ENCODE results near the gene BMP8B.
"Not testable (repeated sequence)": the region's sequence is repeated elsewhere in the genome, so short reads cannot be mapped to it uniquely, and the experiment has no call there.

Gene BMP8B

DNA sequence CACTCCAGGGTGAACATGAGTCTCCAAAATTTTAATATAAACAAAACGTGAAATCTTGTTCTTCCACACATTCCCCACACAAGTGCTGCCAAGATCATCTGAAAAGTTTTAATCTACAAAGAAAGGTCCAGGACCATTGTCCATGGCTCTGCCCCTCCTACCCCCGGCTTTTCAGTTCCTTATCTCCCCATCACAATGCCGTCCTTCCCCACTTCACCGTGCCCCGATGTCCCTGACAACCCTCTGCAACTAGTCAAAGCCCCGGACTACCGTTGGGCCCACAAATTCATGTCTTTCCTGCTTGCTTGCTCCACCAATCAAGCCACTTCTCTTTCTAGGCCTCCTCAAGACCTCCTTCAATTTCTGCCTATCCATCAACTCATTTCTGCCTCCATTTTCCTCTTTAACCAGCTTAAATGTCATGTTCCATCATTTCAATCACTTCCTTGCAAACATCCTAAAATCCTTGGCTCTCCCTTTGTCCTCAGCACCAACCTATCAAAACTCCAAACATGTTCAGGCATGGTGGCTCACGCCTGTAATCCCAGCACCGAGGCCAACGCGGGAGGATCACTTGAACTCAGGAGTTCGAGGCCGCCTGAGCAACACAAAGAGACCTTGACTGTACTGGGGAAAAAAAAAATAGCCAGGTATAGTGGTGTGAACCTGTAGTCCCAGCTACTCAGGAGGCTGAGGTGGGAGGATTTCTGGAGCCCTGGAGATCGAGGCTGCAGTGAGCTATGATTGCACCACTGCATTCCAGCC, 14.0 kb upstream of the BMP8B start:
- Histone ChIP-seq H3K36me3 (ENCODE audit: control insufficient read depth, insufficient read depth, low read length) (no peaks in the 10 kb centered on the region), H3K4me3 (replicated peaks; ENCODE audit: low read depth, low read length) (no peak overlapping the region), H3K27me3 (replicated peaks; ENCODE audit: control insufficient read depth, insufficient read depth, low read length) (no peaks in the 10 kb centered on the region)
- no peak for TF ChIP-seq CTCF (IDR thresholded peaks at IDR 0.05; ENCODE audit: insufficient read depth, low read length, poor library complexity, severe bottlenecking)
- DNase-seq (ENCODE audit: extremely low read depth, insufficient read length), result no peak

GRCh38 chr1:39800471-39800835, 11.8 kb upstream of the BMP8B start:
- DNase-seq (ENCODE audit: extremely low read depth, insufficient read length), result no peak
- H3K27me3 ChIP-seq (replicated peaks; ENCODE audit: control insufficient read depth, insufficient read depth, low read length), result no peaks in the 10 kb centered on the region
- no peak for TF ChIP-seq CTCF (IDR thresholded peaks at IDR 0.05; ENCODE audit: insufficient read depth, low read length, poor library complexity, severe bottlenecking)
- H3K36me3 ChIP-seq (ENCODE audit: control insufficient read depth, insufficient read depth, low read length), result no peaks in the 10 kb centered on the region
- no peak overlapping the region for H3K4me3 ChIP-seq (replicated peaks; ENCODE audit: low read depth, low read length)

GRCh38 chr1:39799770-39800470, 11.3 kb upstream of the BMP8B start:
- DNase-seq (ENCODE audit: extremely low read depth, insufficient read length), result peak; percentile 74
- TF ChIP-seq CTCF (IDR thresholded peaks at IDR 0.05; ENCODE audit: insufficient read depth, low read length, poor library complexity, severe bottlenecking), result peak; percentile 85
- Histone ChIP-seq H3K36me3 (ENCODE audit: control insufficient read depth, insufficient read depth, low read length) (no peaks in the 10 kb centered on the region), H3K27me3 (replicated peaks; ENCODE audit: control insufficient read depth, insufficient read depth, low read length) (no peaks in the 10 kb centered on the region), H3K4me3 (replicated peaks; ENCODE audit: low read depth, low read length) (peak overlapping the region; percentile 41)

DNA sequence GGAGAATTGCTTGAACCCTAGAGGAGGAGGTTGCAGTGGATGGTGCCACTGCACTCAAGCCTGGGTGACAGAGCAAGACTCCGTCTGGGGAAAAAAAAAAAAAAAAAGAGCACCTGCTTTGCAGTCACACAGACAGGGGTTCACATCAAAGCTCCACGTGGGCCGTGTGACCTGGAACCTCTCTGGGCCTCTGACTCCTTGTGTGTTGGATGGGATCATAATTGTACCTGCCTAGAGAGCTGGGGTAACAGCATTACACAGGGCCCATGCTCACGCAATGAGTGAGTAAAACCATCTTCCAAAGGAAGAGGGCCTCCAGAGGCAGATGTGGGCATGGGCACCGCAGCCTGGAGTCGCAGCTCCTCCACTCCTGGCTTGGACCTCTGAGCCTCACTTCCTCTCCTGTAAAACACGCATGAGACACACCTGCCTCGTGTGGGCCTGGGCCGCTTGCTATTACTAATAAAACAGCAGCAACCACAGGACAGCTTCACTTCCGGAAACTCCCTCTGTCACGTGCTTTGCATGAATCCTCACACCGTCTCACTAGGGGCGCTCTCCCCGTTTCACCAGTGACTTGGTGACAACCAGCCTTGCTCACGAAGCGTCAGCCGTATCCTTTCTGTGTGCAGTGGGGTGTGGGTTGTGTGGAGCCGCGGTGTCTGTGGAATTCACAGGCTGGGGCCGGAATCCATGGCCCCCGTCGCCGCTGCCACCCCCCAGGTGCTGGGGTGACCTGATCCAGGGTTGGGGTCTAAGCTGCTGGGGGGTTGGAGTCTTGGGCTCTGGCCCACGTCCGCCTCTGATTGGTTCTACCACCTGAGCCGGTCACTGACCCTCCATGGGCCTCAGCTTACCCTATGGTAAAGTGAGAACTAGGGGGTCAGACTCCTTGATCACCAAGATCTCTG, 10.4 kb upstream of the BMP8B start:
- peak overlapping the region; percentile 41 for H3K4me3 ChIP-seq (replicated peaks; ENCODE audit: low read depth, low read length)
- DNase-seq (ENCODE audit: extremely low read depth, insufficient read length), result peak; percentile 86
- not testable (repeated sequence) for H3K27me3 ChIP-seq (replicated peaks; ENCODE audit: control insufficient read depth, insufficient read depth, low read length); H3K36me3 ChIP-seq (ENCODE audit: control insufficient read depth, insufficient read depth, low read length)
- TF ChIP-seq CTCF (IDR thresholded peaks at IDR 0.05; ENCODE audit: insufficient read depth, low read length, poor library complexity, severe bottlenecking), result peak; percentile 62

- H3K4me3 ChIP-seq (replicated peaks; ENCODE audit: low read depth, low read length), result no peak overlapping the region
- no peak for DNase-seq (ENCODE audit: extremely low read depth, insufficient read length)
- H3K27me3 ChIP-seq (replicated peaks; ENCODE audit: control insufficient read depth, insufficient read depth, low read length), result no peaks in the 10 kb centered on the region
- TF ChIP-seq CTCF (IDR thresholded peaks at IDR 0.05; ENCODE audit: insufficient read depth, low read length, poor library complexity, severe bottlenecking), result no peak
- no peaks in the 10 kb centered on the region for H3K36me3 ChIP-seq (ENCODE audit: control insufficient read depth, insufficient read depth, low read length)
These were observed 7.0 kb upstream of the BMP8B start for GRCh38 chr1:39795651-39796050.

Measured in GM06990 (cell line).